ENCODE data around the gene MUC4. TPM values are rescaled to one million over a fixed set of nuclear protein-coding genes. Genes with fewer than 3 reads are reported as not detected.
"Not testable (repeated sequence)": the region's sequence is repeated elsewhere in the genome, so short reads cannot be mapped to it uniquely, and the experiment has no call there.

Gene MUC4
- total RNA-seq, 2 experiments from 2014 or later = 0.15 to 0.24 TPM

DNA sequence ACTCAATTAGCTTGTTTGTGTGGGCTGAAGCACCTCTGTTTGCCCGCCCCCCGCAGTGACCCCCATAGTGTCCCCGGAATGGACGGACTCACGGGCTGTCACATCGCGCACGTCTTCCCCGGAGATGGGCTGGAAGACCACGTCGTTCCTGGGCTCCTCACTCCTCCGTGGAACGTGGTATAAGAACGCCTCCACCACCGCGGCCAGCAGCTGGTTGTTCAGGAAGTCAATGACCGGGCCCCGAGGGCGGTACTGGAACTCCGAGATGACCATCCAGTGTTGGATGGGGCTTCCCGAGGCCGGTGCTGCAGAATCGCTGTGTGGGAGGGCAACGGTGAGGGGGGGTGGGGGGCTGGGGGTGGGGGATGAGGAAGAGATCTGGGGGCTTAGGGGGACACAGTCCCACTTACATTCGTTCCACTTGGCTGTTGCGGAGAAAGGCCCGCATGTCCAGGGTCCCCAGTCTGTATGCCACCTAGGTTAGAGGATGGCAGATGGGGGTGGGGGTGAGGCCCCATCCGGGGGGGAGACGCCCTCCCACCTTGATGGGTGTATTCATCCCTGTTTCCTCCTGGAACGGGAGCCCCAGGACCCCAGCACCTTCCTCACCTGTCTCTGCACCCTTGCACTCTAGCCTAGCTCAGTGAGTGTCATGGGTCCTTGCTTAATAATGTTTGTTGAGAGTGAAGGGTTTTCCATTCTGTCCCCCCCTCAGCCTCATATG, 60.8 kb downstream of the MUC4 start:
- no peak for DNase-seq
- intact Hi-C loops (cut with micrococcal nuclease) = no loop called here
- Mint-ChIP-seq H3K27ac (no peak overlapping the region), H3K27me3 (no peaks in the 10 kb centered on the region), H3K36me3 (no peaks in the 10 kb centered on the region), H3K9me3 (no peaks in the 10 kb centered on the region), H3K4me3 (no peak overlapping the region), H3K4me1 (ENCODE audit: low read depth) (peaks cover 13% of the 10 kb centered on the region)
- ChIA-PET CTCF (interaction anchor here (1.2 kb wide), 1 partner anchor 13 kb away, joined by 6 read pairs; no protein-coding TSS in a partner anchor), POLR2A (no interaction called here)

DNA sequence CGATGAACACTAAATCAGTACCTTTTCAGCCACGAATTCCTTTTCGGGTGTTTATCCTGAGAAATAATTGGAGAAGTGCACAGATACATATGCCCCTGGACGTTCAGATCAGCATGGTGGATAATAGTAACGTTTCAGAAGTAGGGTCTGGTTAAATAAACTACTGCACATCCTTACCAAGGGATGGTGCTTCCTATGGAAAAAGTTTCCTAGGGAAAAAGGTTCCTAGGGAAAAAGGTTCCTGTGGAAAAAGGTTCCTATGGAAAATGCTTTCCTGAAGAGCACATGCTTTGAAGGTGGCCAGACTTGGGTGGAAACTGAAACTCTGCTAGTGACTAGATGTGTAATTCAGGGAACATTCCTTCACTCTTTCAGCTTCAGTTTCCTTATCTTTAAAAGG, 62.6 kb downstream of the MUC4 start:
- H3K9me3 Mint-ChIP-seq; DNase-seq; POLR2A ChIA-PET; H3K36me3 Mint-ChIP-seq; H3K27ac Mint-ChIP-seq; H3K27me3 Mint-ChIP-seq; intact Hi-C loops (cut with micrococcal nuclease); H3K4me3 Mint-ChIP-seq: not testable (repeated sequence)
- peaks cover 10% of the 10 kb centered on the region for H3K4me1 Mint-ChIP-seq (ENCODE audit: low read depth)
- CTCF ChIA-PET = interaction anchor here (1.8 kb wide), 1 partner anchor 101 kb away, joined by 7 read pairs; no protein-coding TSS in a partner anchor

DNA sequence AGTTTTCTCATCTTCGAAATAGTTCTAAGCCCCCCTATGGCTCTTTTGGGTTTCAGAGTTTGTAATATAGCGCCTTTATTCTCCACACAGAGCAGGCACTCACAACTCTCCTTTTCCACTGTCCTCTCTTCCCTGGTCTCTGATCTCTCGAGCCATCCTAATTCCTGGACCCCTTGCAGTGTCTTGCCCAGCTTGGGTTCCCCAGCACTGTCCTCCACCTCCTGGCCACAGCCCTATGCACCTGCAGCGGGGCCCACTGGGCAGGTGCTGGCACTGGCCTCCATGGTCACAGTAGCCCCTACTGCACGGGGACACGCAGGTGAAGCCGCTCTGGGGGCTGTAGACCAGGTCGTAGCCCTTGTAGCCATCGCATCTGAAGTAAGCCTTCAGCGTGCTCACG, 63.1 kb downstream of the MUC4 start:
- Mint-ChIP-seq H3K36me3 (no peaks in the 10 kb centered on the region), H3K27ac (no peak overlapping the region), H3K27me3 (no peaks in the 10 kb centered on the region), H3K4me1 (ENCODE audit: low read depth) (peaks cover 10% of the 10 kb centered on the region), H3K4me3 (no peak overlapping the region), H3K9me3 (no peaks in the 10 kb centered on the region)
- CTCF ChIA-PET = interaction anchor here (1.8 kb wide), 1 partner anchor 102 kb away, joined by 7 read pairs; no protein-coding TSS in a partner anchor
- intact Hi-C loops (cut with micrococcal nuclease) = no loop called here
- no peak for DNase-seq
- POLR2A ChIA-PET = interaction anchor here (1.3 kb wide), 1 partner anchor 55 kb away, joined by 3 read pairs; no protein-coding TSS in a partner anchor

GRCh38 chr3:195746751-195747150, 65.0 kb downstream of the MUC4 start:
- Mint-ChIP-seq H3K4me3 (no peak overlapping the region), H3K9me3 (no peaks in the 10 kb centered on the region), H3K27ac (no peak overlapping the region), H3K36me3 (no peaks in the 10 kb centered on the region), H3K27me3 (no peaks in the 10 kb centered on the region), H3K4me1 (ENCODE audit: low read depth) (peaks cover 8% of the 10 kb centered on the region)
- intact Hi-C loops (cut with micrococcal nuclease) = no loop called here
- ChIA-PET POLR2A (no interaction called here), CTCF (interaction anchor here (1.6 kb wide), 1 partner anchor 8 kb away, joined by 4 read pairs; no protein-coding TSS in a partner anchor)
- DNase-seq = no peak

- Mint-ChIP-seq H3K4me1 (ENCODE audit: low read depth) (peaks cover 8% of the 10 kb centered on the region), H3K36me3 (no peaks in the 10 kb centered on the region), H3K27me3 (no peaks in the 10 kb centered on the region), H3K4me3 (no peak overlapping the region), H3K9me3 (no peaks in the 10 kb centered on the region), H3K27ac (no peak overlapping the region)
- CTCF ChIA-PET = interaction anchor here (1.6 kb wide), 1 partner anchor 8 kb away, joined by 4 read pairs; no protein-coding TSS in a partner anchor
- DNase-seq = no peak
- POLR2A ChIA-PET = no interaction called here
- intact Hi-C loops (cut with micrococcal nuclease) = no loop called here
Observed at GRCh38 chr3:195746346-195746745, 65.4 kb downstream of the MUC4 start.

DNA sequence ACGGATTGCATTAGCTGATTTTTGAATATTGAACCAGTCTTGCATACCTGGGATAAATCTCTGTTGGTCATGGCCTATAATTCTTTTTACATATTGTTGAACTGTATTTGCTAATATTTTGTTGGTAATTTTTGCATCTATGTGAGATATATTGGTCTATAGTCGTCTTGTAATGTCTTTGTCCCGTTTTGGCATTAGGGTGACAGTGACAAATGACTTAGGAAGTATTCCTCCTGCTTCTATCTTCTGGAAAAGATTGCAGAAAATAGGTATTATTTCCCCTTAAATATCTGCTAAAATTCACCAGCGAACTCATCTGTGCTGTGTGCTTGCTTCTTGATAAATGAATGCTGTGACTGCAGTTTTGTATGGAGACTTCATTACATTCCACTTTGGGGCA, 67.3 kb downstream of the MUC4 start:
- Mint-ChIP-seq H3K4me1 (ENCODE audit: low read depth) (peaks cover 8% of the 10 kb centered on the region), H3K36me3 (no peaks in the 10 kb centered on the region), H3K9me3 (no peaks in the 10 kb centered on the region), H3K4me3 (no peak overlapping the region), H3K27me3 (no peaks in the 10 kb centered on the region), H3K27ac (no peak overlapping the region)
- intact Hi-C loops (cut with micrococcal nuclease) = no loop called here
- CTCF ChIA-PET = interaction anchor here (0.6 kb wide), 1 partner anchor 57 kb away, joined by 3 read pairs; no protein-coding TSS in a partner anchor
- DNase-seq = no peak
- POLR2A ChIA-PET = no interaction called here

DNA sequence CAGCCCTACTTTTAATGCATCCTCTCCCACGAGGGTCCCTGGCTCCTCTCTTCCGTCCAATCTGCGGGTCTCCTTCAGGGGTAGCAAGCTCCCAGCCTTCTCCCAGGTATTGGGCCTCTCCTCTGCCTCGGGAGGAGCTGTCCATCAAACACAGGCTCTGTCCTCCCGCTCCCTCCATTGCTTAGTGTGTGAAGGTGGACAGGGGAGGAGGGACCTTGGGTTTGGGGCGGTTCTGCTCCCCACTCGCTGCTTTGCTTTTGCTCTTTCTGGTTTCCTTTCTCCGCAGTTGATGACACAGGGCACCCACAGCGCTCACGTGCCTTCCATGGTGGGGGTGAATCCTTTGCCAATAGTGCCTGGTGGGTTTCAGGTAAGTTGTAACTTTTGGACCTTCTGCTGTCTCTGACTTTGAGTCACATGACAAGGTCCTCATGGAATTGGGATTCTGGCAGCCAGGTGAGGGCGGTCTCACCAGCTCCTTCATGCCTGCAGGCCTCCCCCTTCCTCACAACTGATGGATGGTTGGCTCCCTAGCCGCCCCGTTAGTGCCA, 72.1 kb downstream of the MUC4 start:
- intact Hi-C loops (cut with micrococcal nuclease) = no loop called here
- CTCF ChIA-PET = no interaction called here
- no peak for DNase-seq
- Mint-ChIP-seq H3K4me3 (no peak overlapping the region), H3K9me3 (no peaks in the 10 kb centered on the region), H3K27me3 (no peaks in the 10 kb centered on the region), H3K27ac (no peak overlapping the region), H3K36me3 (peaks cover 3% of the 10 kb centered on the region), H3K4me1 (ENCODE audit: low read depth) (no peaks in the 10 kb centered on the region)
- POLR2A ChIA-PET = no interaction called here

GRCh38 chr3:195738274-195739044, 73.3 kb downstream of the MUC4 start:
- Mint-ChIP-seq H3K36me3 (peaks cover 3% of the 10 kb centered on the region), H3K4me3 (no peak overlapping the region), H3K27me3 (no peaks in the 10 kb centered on the region), H3K27ac (no peak overlapping the region), H3K9me3 (no peaks in the 10 kb centered on the region), H3K4me1 (ENCODE audit: low read depth) (no peaks in the 10 kb centered on the region)
- intact Hi-C loops (cut with micrococcal nuclease) = no loop called here
- POLR2A ChIA-PET = interaction anchor here (0.6 kb wide), 1 partner anchor 52 kb away, joined by 3 read pairs; no protein-coding TSS in a partner anchor
- no peak for DNase-seq
- CTCF ChIA-PET = interaction anchor here (1.0 to 1.1 kb wide), 2 partner anchors 9 to 12 kb away, joined by 4 to 6 read pairs; no protein-coding TSS in a partner anchor

- H3K27me3 Mint-ChIP-seq; H3K4me3 Mint-ChIP-seq; H3K36me3 Mint-ChIP-seq; DNase-seq; H3K4me1 Mint-ChIP-seq (ENCODE audit: low read depth); intact Hi-C loops (cut with micrococcal nuclease); H3K27ac Mint-ChIP-seq; H3K9me3 Mint-ChIP-seq: not testable (repeated sequence)
- ChIA-PET CTCF (interaction anchor here (1.0 to 1.1 kb wide), 2 partner anchors 10 to 12 kb away, joined by 4 to 6 read pairs; no protein-coding TSS in a partner anchor), POLR2A (interaction anchor here (0.6 kb wide), 1 partner anchor 53 kb away, joined by 3 read pairs; no protein-coding TSS in a partner anchor)
Observed at GRCh38 chr3:195737782-195738181, 73.9 kb downstream of the MUC4 start.

DNA sequence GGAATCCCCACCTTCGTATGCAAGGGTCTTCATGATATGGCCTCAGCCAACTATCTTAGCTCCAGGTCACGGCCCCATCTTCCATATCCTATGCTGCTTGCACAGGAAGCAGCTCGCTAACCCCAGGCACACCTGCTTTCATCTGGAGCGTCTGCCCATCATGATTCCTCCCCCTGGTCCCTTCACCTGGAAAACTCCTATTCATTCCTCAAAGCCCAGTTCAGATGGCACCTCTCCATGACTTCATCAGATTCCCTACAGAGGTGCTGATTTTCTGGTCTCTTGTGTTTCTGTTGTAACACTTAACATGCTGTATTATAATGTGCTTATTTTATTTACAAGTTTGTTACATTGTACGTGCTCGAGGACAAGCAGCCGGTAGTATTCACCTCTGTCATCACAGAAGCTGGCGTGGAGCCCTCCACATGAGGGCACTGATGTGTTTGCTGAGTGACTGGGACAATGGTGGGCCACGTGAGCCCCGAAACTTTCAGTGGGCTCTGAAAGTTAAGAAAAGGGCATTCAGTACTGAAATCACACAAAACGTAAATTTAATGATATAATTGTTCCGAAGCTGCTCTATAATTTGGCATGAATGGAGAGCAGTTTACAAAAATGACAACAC, 74.8 kb downstream of the MUC4 start:
- intact Hi-C loops (cut with micrococcal nuclease) = no loop called here
- H3K9me3 Mint-ChIP-seq = no peaks in the 10 kb centered on the region
- DNase-seq = no peak
- ChIA-PET CTCF (no interaction called here), POLR2A (no interaction called here)
- no peaks in the 10 kb centered on the region for H3K4me1 Mint-ChIP-seq (ENCODE audit: low read depth)
- no peaks in the 10 kb centered on the region for H3K27me3 Mint-ChIP-seq
- H3K4me3 Mint-ChIP-seq = no peak overlapping the region
- H3K36me3 Mint-ChIP-seq = peaks cover 3% of the 10 kb centered on the region
- H3K27ac Mint-ChIP-seq = no peak overlapping the region

DNA sequence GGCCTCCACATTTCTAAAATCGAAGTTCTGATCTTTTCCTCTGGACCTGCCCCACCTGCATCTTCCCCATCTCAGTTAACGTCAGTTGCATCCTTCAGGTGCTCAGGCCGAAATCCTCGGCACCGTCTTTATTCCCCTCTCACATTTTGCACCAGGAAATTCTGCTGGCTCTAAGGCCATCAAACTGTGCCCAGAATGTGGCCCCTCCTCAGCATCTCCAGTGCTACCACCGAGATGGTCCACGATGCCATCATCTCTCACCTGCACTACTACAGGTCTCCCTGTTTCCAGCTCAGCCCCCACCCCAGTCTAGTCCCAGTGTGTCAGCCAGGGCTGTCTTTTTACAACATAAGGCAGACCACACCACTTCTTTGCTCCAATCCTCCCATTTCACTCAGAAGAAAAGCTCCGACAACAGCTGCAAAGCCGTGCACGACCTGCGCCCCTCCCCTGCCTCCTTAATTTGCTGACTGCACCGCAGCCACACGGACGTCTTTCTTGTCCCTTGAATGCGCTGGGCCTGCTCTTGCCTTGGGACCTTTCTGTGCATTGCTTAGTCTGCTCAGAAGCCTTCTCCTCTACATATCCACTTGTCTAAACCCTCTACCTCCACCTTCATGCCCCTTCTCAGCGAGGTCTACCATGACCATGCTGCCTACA, 76.6 kb downstream of the MUC4 start:
- ChIA-PET POLR2A (no interaction called here), CTCF (interaction anchor here (1.7 kb wide), 1 partner anchor 115 kb away, joined by 4 read pairs; no protein-coding TSS in a partner anchor)
- no peak overlapping the region for H3K27ac Mint-ChIP-seq
- intact Hi-C loops (cut with micrococcal nuclease) = no loop called here
- H3K9me3 Mint-ChIP-seq = no peaks in the 10 kb centered on the region
- no peaks in the 10 kb centered on the region for H3K27me3 Mint-ChIP-seq
- no peak for DNase-seq
- H3K36me3 Mint-ChIP-seq = peaks cover 4% of the 10 kb centered on the region
- no peaks in the 10 kb centered on the region for H3K4me1 Mint-ChIP-seq (ENCODE audit: low read depth)
- H3K4me3 Mint-ChIP-seq = no peak overlapping the region

Measured in activated CD4-positive, alpha-beta memory T cell treated with anti-CD3 and anti-CD28 coated beads for 36 hours (primary cell).